ENCODE data around the gene DPP7. TPM values are rescaled to one million over a fixed set of nuclear protein-coding genes. Genes with fewer than 3 reads are reported as not detected.

DPP7 gene
- total and polyA plus RNA-seq, 2 of the 4 experiments (the other 2 are of a cell fraction), result 14.9 to 76.4 TPM

DNA sequence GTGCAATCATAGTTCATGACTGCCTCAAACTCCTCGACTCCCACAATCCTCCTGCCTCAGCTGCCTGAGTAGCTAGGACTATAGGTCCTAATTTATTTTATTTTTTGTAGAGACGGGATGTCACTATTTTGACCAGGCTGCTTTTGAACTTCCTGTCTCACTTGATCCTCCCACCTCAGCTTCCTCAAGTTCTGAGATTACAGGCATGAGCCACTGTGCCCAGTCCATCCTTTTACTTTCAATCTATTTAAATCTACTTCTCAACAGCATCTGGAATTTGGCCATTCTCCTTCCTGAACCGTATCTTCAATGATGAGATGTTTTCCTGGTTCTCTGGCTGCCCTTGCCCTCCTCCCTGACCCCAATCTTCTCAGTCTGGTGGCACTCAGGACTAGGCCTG, 12.3 kb upstream of the DPP7 start:
- CTCF ChIA-PET, result no interaction called here
- Histone ChIP-seq H3K36me3 (ENCODE audit: control insufficient read depth, insufficient read depth, low read length) (no peaks in the 10 kb centered on the region), H3K9ac (ENCODE audit: low read depth, low read length) (no peak overlapping the region), H3K9me1 (ENCODE audit: insufficient read depth, low read length) (peaks cover 16% of the 10 kb centered on the region), H3K23ac (ENCODE audit: low read depth, low read length) (0 out of 2 replicates have a peak overlapping the region, but pooled peaks have one; percentile 9), H4K20me1 (ENCODE audit: insufficient read depth, low read length) (peaks cover 8% of the 10 kb centered on the region; the same call in 1 of the 2 replicates), H4K5ac (ENCODE audit: low read depth, low read length) (no peak overlapping the region), H3K27ac (ENCODE audit: insufficient read depth, low read length) (no peak overlapping the region), H3K9me3 (ENCODE audit: control insufficient read depth, insufficient read depth, low read length) (peaks cover 4% of the 10 kb centered on the region; the same call in 1 of the 2 replicates), H3K56ac (ENCODE audit: extremely low read depth, insufficient read depth, low read length) (no peak overlapping the region), H2AK5ac (ENCODE audit: low read depth, low read length) (no peak overlapping the region), H4K8ac (ENCODE audit: low read depth in 2 of 2, low read length in 2 of 2) (no peak overlapping the region), H3K4ac (ENCODE audit: low read depth, low read length) (no peak overlapping the region), H3K27me3 (ENCODE audit: control insufficient read depth, insufficient read depth, low read length) (no peaks in the 10 kb centered on the region), H2BK15ac (ENCODE audit: low read depth, low read length) (no peak overlapping the region), H2BK5ac (ENCODE audit: low read depth, low read length, poor library complexity, severe bottlenecking) (no peak overlapping the region), H3K4me3 (ENCODE audit: insufficient read depth, low read depth, low read length) (no peak overlapping the region), H3K4me1 (ENCODE audit: control insufficient read depth, insufficient read depth, low read length) (peaks cover 12% of the 10 kb centered on the region; the same call in 1 of the 2 replicates), H2AFZ (replicated peaks; ENCODE audit: low read length, poor library complexity) (no peak overlapping the region), H3K79me1 (ENCODE audit: low read depth in 1 of 2, low read length in 2 of 2) (peaks cover 13 to 40% of the 10 kb centered on the region in 2 experiments), H3K4me2 (ENCODE audit: low read depth, low read length) (no peak overlapping the region), H4K91ac (ENCODE audit: insufficient read depth, low read depth, low read length) (no peak overlapping the region), H3K18ac (ENCODE audit: low read depth, low read length) (no peak overlapping the region), H2BK20ac (ENCODE audit: low read depth, low read length) (no peak overlapping the region), H2AK9ac (replicated peaks; ENCODE audit: low read depth, low read length, poor library complexity) (no peak overlapping the region), H2BK120ac (ENCODE audit: low read depth, low read length) (no peak overlapping the region), H3K14ac (replicated peaks; ENCODE audit: low read depth, low read length) (no peak overlapping the region)
- POLR2A ChIA-PET (ENCODE audit: unreplicated experiment), result no interaction called here
- in situ Hi-C loops (cut with MboI; ENCODE audit: low sequenced_read_pairs), result no loop called here
- TF ChIP-seq NFE2L2 (IDR thresholded peaks at IDR 0.05; ENCODE audit: low read depth, low read length) (no peak), RCOR1 (IDR thresholded peaks at IDR 0.05; ENCODE audit: insufficient replicate concordance, low read length) (no peak), RAD21 (IDR thresholded peaks at IDR 0.05; ENCODE audit: low read length) (no peak), FOS (IDR thresholded peaks at IDR 0.05; ENCODE audit: low read depth, low read length) (no peak), RFX5 (IDR thresholded peaks at IDR 0.05; ENCODE audit: low read depth, low read length) (no peak), CHD1 (IDR thresholded peaks at IDR 0.05; ENCODE audit: low read depth, low read length) (no peak), MXI1 (IDR thresholded peaks at IDR 0.05; ENCODE audit: borderline replicate concordance, low read depth, low read length) (no peak), MAZ (IDR thresholded peaks at IDR 0.05; ENCODE audit: borderline replicate concordance, low read depth, low read length) (no peak), POLR2A (IDR thresholded peaks at IDR 0.05; ENCODE audit: low read depth, low read length) (no peak), CEBPB (IDR thresholded peaks at IDR 0.05; ENCODE audit: low read depth, low read length) (no peak), BHLHE40 (IDR thresholded peaks at IDR 0.05; ENCODE audit: low read depth, low read length) (no peak), SMC3 (IDR thresholded peaks at IDR 0.05; ENCODE audit: low read depth, low read length) (no peak), MAFK (IDR thresholded peaks at IDR 0.05; ENCODE audit: low read depth, low read length) (no peak)
- TF ChIP-seq, protein P1, sequence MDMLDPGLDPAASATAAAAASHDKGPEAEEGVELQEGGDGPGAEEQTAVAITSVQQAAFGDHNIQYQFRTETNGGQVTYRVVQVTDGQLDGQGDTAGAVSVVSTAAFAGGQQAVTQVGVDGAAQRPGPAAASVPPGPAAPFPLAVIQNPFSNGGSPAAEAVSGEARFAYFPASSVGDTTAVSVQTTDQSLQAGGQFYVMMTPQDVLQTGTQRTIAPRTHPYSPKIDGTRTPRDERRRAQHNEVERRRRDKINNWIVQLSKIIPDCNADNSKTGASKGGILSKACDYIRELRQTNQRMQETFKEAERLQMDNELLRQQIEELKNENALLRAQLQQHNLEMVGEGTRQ (IDR thresholded peaks at IDR 0.05; ENCODE audit: low read depth, low read length), result no peak
- TF ChIP-seq, protein P2, sequence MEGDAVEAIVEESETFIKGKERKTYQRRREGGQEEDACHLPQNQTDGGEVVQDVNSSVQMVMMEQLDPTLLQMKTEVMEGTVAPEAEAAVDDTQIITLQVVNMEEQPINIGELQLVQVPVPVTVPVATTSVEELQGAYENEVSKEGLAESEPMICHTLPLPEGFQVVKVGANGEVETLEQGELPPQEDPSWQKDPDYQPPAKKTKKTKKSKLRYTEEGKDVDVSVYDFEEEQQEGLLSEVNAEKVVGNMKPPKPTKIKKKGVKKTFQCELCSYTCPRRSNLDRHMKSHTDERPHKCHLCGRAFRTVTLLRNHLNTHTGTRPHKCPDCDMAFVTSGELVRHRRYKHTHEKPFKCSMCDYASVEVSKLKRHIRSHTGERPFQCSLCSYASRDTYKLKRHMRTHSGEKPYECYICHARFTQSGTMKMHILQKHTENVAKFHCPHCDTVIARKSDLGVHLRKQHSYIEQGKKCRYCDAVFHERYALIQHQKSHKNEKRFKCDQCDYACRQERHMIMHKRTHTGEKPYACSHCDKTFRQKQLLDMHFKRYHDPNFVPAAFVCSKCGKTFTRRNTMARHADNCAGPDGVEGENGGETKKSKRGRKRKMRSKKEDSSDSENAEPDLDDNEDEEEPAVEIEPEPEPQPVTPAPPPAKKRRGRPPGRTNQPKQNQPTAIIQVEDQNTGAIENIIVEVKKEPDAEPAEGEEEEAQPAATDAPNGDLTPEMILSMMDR (conservative IDR thresholded peaks at IDR 0.05; ENCODE audit: low read depth, low read length), result no peak
- TF ChIP-seq, protein P3, sequence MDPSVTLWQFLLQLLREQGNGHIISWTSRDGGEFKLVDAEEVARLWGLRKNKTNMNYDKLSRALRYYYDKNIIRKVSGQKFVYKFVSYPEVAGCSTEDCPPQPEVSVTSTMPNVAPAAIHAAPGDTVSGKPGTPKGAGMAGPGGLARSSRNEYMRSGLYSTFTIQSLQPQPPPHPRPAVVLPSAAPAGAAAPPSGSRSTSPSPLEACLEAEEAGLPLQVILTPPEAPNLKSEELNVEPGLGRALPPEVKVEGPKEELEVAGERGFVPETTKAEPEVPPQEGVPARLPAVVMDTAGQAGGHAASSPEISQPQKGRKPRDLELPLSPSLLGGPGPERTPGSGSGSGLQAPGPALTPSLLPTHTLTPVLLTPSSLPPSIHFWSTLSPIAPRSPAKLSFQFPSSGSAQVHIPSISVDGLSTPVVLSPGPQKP (IDR thresholded peaks at IDR 0.05; ENCODE audit: borderline replicate concordance, low read depth, low read length), result no peak
- 67% methylated on average over 1 of the region's 3 CpGs; no CpG with 5 or more reads in 1 of the 2 experiments for WGBS, 2 experiments (ENCODE audit: extremely low coverage in 2 of 2, insufficient read length in 1 of 2)
- no peak for DNase-seq
- intact Hi-C loops (cut with micrococcal nuclease), result no loop called here
- BruUV-seq (replicated peaks), result no TSS peak
- dilution Hi-C loops (cut with HindIII; ENCODE audit: low sequenced_read_pairs, unreplicated experiment), result no loop called here
- no peak for ATAC-seq (ENCODE audit: low read depth)

All from IMR-90 (cell line).